ENCODE measurements around the gene PCGF1.
A peak's percentile ranks its signal among the peaks of the same experiment; 100 is the strongest.

PCGF1 gene

DNA sequence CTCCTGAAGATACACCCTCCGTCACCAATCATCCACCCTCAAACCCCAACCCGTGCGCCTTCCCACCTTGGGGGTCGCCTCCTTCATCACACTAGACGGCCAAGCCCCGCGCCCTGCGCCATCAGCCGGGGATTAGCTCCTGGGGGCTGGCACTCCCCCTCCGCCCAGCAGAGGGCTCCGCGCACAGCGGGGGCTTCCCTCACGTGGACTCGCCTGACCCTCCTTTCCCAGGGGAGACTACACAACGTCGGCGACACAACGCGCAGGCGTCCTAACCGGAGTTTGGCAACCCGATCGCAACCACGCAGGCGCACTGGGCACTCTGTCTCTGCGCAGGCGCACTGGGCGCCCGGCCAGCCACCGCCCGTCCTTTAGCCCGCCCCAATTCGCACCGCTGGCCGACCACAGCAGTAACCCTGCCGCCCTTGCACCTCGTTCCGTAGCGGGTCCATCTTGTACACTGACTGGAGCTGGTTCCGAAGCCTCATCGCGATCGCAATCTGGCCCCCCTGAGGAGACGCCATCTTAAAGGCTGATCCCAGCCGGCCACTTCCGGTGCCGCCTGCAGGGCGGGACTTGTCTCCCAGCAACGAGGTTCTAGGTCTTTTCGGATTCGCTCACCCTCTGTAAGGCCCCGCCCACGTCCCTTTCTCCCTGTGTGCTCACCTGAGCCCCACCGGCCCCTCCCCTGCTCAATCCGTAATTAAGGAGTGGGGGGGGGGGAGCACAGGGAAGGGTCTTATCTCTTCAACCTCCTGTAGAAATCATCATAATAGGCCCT lies at the start of gene PCGF1:
PCGF1 (minus strand) TSS at position 551 of the 781 bp plus-strand sequence; CDS start at position 524, 27 bp downstream.
- Histone ChIP-seq H3K4me1 (ENCODE audit: control insufficient read depth, insufficient read depth, low read length) (peaks cover 12% of the 10 kb centered on the region; the same call in 1 of the 2 replicates), H3K9me3 (ENCODE audit: control insufficient read depth, insufficient read depth, low read length) (no peaks in the 10 kb centered on the region), H3K9ac (ENCODE audit: low read depth, low read length) (peak within 1 kb of the TSS; percentile 93), H3K27me3 (ENCODE audit: control insufficient read depth, insufficient read depth, low read length) (peaks cover 74% of the 10 kb centered on the region), H3K4me3 (ENCODE audit: low read depth, low read length) (peak within 1 kb of the TSS; percentile 93), H3K27ac (ENCODE audit: low read depth, low read length) (peak within 1 kb of the TSS; percentile 100), H3K36me3 (ENCODE audit: control insufficient read depth, insufficient read depth, low read length) (peaks cover 10% of the 10 kb centered on the region; the same call in 1 of the 2 replicates)

DNA sequence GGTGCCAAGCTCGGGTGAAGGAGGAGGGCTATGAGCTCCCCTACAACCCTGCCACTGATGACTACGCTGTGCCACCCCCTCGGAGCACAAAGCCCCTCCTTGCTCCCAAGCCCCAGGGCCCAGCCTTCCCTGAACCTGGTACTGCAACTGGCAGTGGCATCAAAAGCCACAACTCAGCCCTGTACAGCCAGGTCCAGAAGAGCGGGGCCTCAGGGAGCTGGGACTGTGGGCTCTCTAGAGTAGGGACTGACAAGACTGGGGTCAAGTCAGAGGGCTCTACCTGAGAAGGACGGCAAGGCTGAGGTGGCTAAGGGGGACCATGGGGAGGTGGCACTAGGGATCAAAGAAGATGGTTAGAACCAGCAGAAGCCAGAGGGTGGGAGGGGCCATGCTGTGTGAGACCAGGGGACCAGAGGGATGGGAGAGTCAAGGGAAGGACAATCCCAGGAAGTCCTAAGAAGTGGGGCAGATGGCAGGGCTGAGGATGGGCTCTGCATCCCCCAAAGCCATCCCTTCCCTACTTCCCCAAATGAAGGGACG lies 49.4 kb upstream of the PCGF1 start:
- Histone ChIP-seq H3K27me3 (ENCODE audit: control insufficient read depth, insufficient read depth, low read length) (peaks cover 33% of the 10 kb centered on the region), H3K9me3 (ENCODE audit: control insufficient read depth, insufficient read depth, low read length) (no peaks in the 10 kb centered on the region), H3K27ac (ENCODE audit: low read depth, low read length) (no peak overlapping the region), H3K36me3 (ENCODE audit: control insufficient read depth, insufficient read depth, low read length) (no peaks in the 10 kb centered on the region; the same call in 1 of the 2 replicates), H3K4me3 (ENCODE audit: low read depth, low read length) (no peak overlapping the region), H3K4me1 (ENCODE audit: control insufficient read depth, insufficient read depth, low read length) (peaks cover 18% of the 10 kb centered on the region), H3K9ac (ENCODE audit: low read depth, low read length) (no peak overlapping the region)

DNA sequence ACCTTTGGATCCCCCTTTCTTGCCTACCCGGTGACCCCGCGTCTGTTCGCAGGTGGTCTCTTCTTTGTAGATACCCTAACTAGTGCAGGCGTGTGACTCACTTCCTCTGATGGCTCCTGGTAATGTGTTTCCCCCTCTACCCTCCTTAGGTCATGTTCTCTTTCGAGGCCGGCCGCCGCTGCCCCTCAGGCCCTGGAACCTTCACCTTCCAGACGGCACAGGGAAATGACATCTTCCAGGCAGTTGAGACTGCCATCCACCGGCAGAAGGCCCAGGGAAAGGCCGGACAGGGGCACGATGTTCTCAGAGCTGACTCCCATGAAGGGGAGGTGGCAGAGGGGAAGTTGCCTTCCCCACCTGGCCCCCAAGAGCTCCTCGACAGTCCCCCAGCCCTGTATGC lies 48.7 kb upstream of the PCGF1 start:
- Histone ChIP-seq H3K4me1 (ENCODE audit: control insufficient read depth, insufficient read depth, low read length) (peaks cover 18% of the 10 kb centered on the region), H3K27ac (ENCODE audit: low read depth, low read length) (no peak overlapping the region), H3K27me3 (ENCODE audit: control insufficient read depth, insufficient read depth, low read length) (peaks cover 34% of the 10 kb centered on the region), H3K4me3 (ENCODE audit: low read depth, low read length) (no peak overlapping the region), H3K9me3 (ENCODE audit: control insufficient read depth, insufficient read depth, low read length) (no peaks in the 10 kb centered on the region), H3K36me3 (ENCODE audit: control insufficient read depth, insufficient read depth, low read length) (no peaks in the 10 kb centered on the region; the same call in 1 of the 2 replicates), H3K9ac (ENCODE audit: low read depth, low read length) (no peak overlapping the region)

DNA sequence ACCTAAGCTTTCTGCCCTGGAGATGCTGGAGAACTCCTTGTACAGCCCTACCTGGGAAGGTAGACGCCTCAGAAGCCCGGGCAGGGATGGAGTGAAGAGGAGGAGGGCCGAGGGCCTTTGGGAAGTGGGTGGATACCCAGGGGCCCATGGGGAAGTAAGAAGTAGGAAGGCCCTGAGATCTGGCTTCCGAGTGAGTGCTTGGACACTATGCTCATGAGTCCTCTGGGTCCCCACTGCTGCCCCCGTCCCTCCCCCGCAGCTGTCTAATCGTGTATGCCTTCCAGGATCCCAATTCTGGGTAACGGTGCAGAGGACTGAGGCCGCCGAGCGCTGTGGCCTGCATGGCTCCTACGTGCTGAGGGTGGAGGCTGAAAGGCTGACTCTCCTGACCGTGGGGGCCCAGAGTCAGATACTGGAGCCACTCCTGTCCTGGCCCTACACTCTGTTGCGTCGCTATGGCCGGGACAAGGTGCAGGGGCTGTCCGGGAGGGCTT lies 48.2 kb upstream of the PCGF1 start:
- Histone ChIP-seq H3K9ac (ENCODE audit: low read depth, low read length) (no peak overlapping the region), H3K27ac (ENCODE audit: low read depth, low read length) (no peak overlapping the region), H3K9me3 (ENCODE audit: control insufficient read depth, insufficient read depth, low read length) (no peaks in the 10 kb centered on the region), H3K4me3 (ENCODE audit: low read depth, low read length) (peak overlapping the region; percentile 74), H3K36me3 (ENCODE audit: control insufficient read depth, insufficient read depth, low read length) (no peaks in the 10 kb centered on the region; the same call in 1 of the 2 replicates), H3K4me1 (ENCODE audit: control insufficient read depth, insufficient read depth, low read length) (peaks cover 18% of the 10 kb centered on the region), H3K27me3 (ENCODE audit: control insufficient read depth, insufficient read depth, low read length) (peaks cover 37% of the 10 kb centered on the region)

DNA sequence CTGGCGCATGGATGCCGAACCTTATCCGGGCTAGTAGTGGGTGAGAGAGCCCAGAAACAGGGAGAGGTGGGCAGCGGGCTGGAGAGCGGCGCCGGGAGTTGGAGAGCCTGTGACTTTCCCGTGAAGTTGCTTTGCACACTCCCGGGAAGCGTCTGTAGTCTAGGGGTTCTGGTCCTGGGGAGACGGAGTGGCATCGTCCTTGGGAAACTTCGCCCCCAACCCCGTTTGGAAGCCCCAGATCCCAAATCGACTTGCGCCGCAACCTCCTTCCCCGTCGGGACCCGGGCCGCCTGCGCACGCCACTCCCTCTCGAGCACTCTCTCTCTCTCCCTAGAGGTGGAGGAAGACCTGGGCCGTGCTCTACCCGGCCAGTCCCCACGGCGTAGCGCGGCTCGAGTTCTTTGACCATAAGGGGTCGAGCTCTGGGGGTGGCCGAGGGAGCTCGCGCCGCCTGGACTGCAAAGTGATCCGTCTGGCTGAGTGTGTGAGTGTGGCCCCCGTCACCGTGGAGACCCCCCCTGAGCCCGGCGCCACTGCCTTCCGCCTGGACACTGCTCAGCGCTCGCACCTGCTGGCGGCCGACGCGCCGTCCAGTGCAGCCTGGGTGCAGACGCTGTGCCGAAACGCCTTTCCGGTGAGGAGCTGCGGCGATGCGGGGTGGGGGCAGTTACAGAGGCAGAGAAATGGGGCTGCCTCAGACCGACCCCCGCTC lies 47.5 kb upstream of the PCGF1 start:
- Histone ChIP-seq H3K4me1 (ENCODE audit: control insufficient read depth, insufficient read depth, low read length) (peaks cover 13% of the 10 kb centered on the region; the same call in 1 of the 2 replicates), H3K27me3 (ENCODE audit: control insufficient read depth, insufficient read depth, low read length) (peaks cover 44% of the 10 kb centered on the region), H3K4me3 (ENCODE audit: low read depth, low read length) (peak overlapping the region; percentile 74), H3K27ac (ENCODE audit: low read depth, low read length) (no peak overlapping the region), H3K36me3 (ENCODE audit: control insufficient read depth, insufficient read depth, low read length) (no peaks in the 10 kb centered on the region; the same call in 1 of the 2 replicates), H3K9me3 (ENCODE audit: control insufficient read depth, insufficient read depth, low read length) (no peaks in the 10 kb centered on the region), H3K9ac (ENCODE audit: low read depth, low read length) (peak overlapping the region; percentile 46; the same call in 1 of the 2 replicates)

DNA sequence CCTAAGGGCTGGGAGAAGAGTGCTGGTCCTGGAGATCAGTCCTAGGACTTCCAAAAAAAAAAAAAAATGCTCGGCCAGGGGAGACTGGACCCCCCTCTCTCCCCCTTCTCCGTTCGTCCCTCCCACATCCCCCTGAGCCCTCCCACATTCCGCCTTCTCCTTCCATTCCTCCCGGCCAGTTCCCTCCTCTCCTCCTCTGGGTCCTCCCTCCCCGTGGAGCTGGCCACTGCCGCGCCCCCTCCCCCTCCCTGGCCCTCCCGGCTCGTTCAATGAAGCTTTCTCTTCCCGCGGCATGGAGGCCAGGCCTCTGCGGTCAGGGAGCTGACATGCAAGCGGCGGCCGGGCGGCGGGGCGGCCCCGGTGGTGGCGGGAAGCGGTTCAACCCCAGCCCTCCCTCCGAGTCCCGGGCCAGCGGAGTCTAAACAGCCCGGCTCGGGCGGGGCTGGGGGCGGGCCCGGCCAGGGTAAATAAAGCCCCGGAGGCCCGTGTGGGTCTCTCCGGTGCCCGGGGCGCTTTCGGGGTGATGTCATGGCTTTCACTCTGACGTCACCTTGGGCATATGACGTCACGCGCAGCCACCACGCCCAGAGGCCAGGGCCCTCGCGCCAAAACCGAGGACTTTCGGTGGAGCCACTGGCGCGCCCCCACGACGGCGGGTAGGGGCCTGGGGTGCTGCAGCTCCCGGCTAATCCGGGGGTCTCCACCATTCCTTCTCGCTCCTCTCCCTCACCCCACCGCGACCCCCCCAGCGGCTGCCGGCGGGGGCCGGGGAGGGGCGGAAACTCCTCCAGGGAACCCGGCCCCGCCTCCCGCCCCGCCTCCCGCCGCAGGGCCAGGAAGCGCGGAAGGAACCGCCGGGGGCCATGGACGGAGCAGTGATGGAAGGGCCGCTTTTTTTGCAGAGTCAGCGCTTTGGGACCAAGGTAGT lies 46.7 kb upstream of the PCGF1 start, which contains the start of the genes DOK1 and LOXL3:
DOK1 (plus strand) TSS at position 829 of the 928 bp plus-strand sequence; CDS start at position 864, 35 bp downstream.
LOXL3 (minus strand) TSS at position 51 of the 928 bp plus-strand sequence. CDS start 1,308 bp downstream, outside the sequence.
- Histone ChIP-seq H3K9ac (ENCODE audit: low read depth, low read length) (peak within 1 kb of the TSS; percentile 46), H3K9me3 (ENCODE audit: control insufficient read depth, insufficient read depth, low read length) (no peaks in the 10 kb centered on the region), H3K36me3 (ENCODE audit: control insufficient read depth, insufficient read depth, low read length) (no peaks in the 10 kb centered on the region; the same call in 1 of the 2 replicates), H3K27ac (ENCODE audit: low read depth, low read length) (peak within 1 kb of the TSS; percentile 93), H3K4me3 (ENCODE audit: low read depth, low read length) (peak within 1 kb of the TSS; percentile 74), H3K27me3 (ENCODE audit: control insufficient read depth, insufficient read depth, low read length) (peaks cover 51% of the 10 kb centered on the region), H3K4me1 (ENCODE audit: control insufficient read depth, insufficient read depth, low read length) (peaks cover 11% of the 10 kb centered on the region; the same call in 1 of the 2 replicates)

DNA sequence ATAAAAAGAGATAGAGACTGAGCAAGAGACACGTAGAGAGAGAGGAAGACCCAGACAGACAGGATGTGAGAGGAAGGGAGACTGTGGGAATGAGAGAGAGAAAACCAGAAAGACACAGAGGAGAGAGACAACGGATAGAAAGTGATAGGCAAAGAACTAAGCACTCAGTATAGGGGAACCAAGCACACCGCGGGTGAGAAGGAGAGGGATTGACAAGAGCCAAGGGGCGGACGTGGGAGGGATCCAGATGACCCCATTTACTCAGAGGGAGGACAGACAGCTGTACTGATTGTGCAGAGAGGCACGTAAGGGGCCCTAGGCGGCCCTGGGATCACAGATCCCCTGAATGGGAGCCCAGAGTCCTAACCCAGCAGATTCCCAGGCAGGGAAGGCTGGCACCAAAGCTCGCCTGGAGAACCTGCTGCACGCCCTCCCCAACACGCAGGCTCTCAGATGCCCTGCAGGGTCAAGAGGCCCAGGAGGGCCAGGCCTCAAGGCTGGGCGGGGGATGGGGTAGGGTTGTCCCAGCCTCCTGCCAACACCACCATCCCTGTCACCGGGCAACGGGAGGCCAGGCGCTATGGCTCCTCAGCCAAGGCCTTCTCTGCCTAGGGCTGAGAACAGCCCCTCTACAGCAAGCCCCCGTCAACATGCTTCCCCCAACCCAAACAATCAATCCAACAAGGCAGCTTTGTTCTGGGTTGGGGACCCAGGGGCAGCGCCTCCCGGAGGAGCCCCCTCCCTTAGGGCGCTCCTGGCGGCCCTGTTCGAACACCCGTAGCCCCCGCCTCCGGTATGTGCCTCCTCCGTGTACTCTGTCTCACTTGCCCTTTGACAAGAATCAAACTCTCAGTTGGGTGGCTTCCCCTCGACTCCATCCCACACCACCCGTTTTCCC lies 45.7 kb upstream of the PCGF1 start:
- peak overlapping the region; percentile 43 for H3K27ac ChIP-seq (ENCODE audit: low read depth, low read length)

DNA sequence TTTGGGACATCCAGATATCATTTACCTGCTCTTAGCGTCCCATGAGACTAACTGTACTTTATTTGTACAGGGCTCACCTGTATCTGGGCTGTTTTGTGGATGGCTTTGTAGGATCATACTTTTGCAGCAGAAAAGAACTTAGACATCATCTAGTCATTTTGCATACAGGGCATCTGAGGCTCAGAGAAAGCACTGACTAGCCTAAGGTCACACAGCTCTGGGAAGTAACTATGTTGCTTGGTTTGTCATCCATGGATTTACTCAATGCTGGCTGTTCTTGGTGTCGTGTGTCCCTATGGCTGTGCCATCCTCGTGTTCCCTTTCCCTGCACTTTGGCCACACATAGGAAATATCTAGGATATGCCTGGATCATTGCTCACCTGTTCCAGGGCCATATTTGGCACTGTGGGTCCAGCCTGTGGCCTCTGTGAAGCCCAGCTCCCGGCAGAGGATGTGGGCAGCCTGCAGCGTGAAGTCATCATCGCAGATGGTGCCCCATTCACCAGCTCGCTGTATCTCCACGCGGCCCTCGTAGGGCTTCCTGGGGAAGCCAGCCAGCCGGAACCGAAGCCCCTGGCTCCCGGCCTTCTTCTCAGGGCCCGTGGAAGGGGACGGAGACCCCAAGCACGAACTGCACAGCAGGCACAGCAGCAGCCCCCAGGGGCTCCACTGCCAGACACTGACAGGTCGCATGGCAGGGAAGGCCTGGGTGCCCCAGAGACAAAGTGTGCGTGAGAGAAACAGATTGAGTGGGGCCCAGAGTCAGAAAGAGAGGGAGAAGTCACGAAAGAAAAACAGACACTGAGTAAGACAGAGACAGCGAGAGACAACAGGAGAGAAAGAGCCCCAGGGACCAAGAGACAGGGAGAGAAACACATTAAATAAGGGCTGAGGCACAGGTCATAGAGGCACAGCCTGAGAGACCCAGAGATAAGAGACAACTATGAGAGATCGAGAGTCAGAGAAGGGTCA lies 44.7 kb upstream of the PCGF1 start:
- Histone ChIP-seq H3K27me3 (ENCODE audit: control insufficient read depth, insufficient read depth, low read length) (peaks cover 61% of the 10 kb centered on the region), H3K9me3 (ENCODE audit: control insufficient read depth, insufficient read depth, low read length) (no peaks in the 10 kb centered on the region), H3K4me1 (ENCODE audit: control insufficient read depth, insufficient read depth, low read length) (peaks cover 14% of the 10 kb centered on the region; the same call in 1 of the 2 replicates), H3K36me3 (ENCODE audit: control insufficient read depth, insufficient read depth, low read length) (no peaks in the 10 kb centered on the region; the same call in 1 of the 2 replicates), H3K27ac (ENCODE audit: low read depth, low read length) (no peak overlapping the region), H3K9ac (ENCODE audit: low read depth, low read length) (no peak overlapping the region), H3K4me3 (ENCODE audit: low read depth, low read length) (peak overlapping the region; percentile 74)

More for the DNA sequence above, 45.7 kb upstream of the PCGF1 start:
- Histone ChIP-seq H3K9me3 (ENCODE audit: control insufficient read depth, insufficient read depth, low read length) (no peaks in the 10 kb centered on the region), H3K36me3 (ENCODE audit: control insufficient read depth, insufficient read depth, low read length) (no peaks in the 10 kb centered on the region; the same call in 1 of the 2 replicates), H3K4me1 (ENCODE audit: control insufficient read depth, insufficient read depth, low read length) (peaks cover 12% of the 10 kb centered on the region; the same call in 1 of the 2 replicates), H3K4me3 (ENCODE audit: low read depth, low read length) (peak overlapping the region; percentile 74), H3K9ac (ENCODE audit: low read depth, low read length) (peak overlapping the region; percentile 30), H3K27me3 (ENCODE audit: control insufficient read depth, insufficient read depth, low read length) (peaks cover 52% of the 10 kb centered on the region)
